OCI-LY3 (cell line): ENCODE results near the gene AGBL4.
"Not testable (repeated sequence)": the region's sequence is repeated elsewhere in the genome, so short reads cannot be mapped to it uniquely, and the experiment has no call there.

Experiments
- H2AFZ ChIP-seq: fragments of 200-600, 300-600 bp; shearing (Covaris generic); 2 replicates; pipeline ENCODE4 v1.6.0; 2014; ENCODE audit warnings: antibody characterized with exemption, low read depth, low read length
- H3K27ac ChIP-seq: fragments of 200-600, 300-600 bp; sonication (generic); 2 replicates; pipeline ENCODE4 v1.5.1; 2014; ENCODE audit warnings: mild to moderate bottlenecking, low read length, moderate library complexity, mixed read lengths
- H3K27me3 ChIP-seq: fragments of 200-600, 300-600 bp; sonication (generic); 2 replicates; pipeline ENCODE4 v1.6.1; 2014; ENCODE audit warnings: low read depth, low read length, mixed read lengths
- H3K36me3 ChIP-seq: fragments of 200-600, 300-600 bp; sonication (generic); replicated peaks from 2 replicates; pipeline ENCODE3; 2014; ENCODE audit warnings: low read depth, low read length, mixed read lengths
- H3K4me1 ChIP-seq: fragments of 300-600, 200-600 bp; sonication (generic); 2 replicates; pipeline ENCODE4 v1.6.1; 2014; ENCODE audit warnings: low read length, mixed read lengths
- H3K4me2 ChIP-seq: fragments of 200-600, 300-600 bp; sonication (generic); 2 replicates; pipeline ENCODE4 v1.6.1; 2014; ENCODE audit warnings: low read length, mixed read lengths
- H3K4me3 ChIP-seq: fragments of 300-600, 200-600 bp; sonication (generic); 2 replicates; pipeline ENCODE4 v1.5.1; 2014; ENCODE audit warnings: antibody characterized with exemption, mild to moderate bottlenecking, low read length, moderate library complexity
- H3K79me2 ChIP-seq: fragments of 300-600, 200-600 bp; shearing (Covaris generic); 2 replicates; pipeline ENCODE4 v1.6.1; 2014; ENCODE audit warnings: mild to moderate bottlenecking, low read length, mixed read lengths
- H3K9ac ChIP-seq: fragments of 300-600, 200-600 bp; shearing (Covaris generic); 2 replicates; pipeline ENCODE4 v1.6.0; 2014; ENCODE audit warnings: mild to moderate bottlenecking, low read length, moderate library complexity
- H3K9me3 ChIP-seq: fragments of 200-600, 300-600 bp; shearing (Covaris generic); 2 replicates; pipeline ENCODE4 v1.6.1; 2014; ENCODE audit warnings: low read length, mixed read lengths; ENCODE audit not compliant: insufficient read depth
- H4K20me1 ChIP-seq: fragments of 200-600, 300-600 bp; sonication (generic); 2 replicates; pipeline ENCODE4 v1.6.1; 2016; ENCODE audit warnings: low read length, mixed read lengths; ENCODE audit not compliant: insufficient read depth
- EZH2phosphoT487 ChIP-seq: fragments of 200-600 bp; shearing (Covaris generic); IDR thresholded peaks from 2 replicates; pipeline ENCODE4 v1.6.1; 2018; ENCODE audit warnings: antibody characterized with exemption, mixed run types, low read depth
- TF ChIP-seq, protein P1 (sequence below): fragments of 200-600, 300-600 bp; sonication (generic); IDR thresholded peaks from 2 replicates; pipeline ENCODE4 v1.5.1; 2014; ENCODE audit warnings: antibody characterized with exemption, low read length, low read depth

Gene AGBL4

DNA sequence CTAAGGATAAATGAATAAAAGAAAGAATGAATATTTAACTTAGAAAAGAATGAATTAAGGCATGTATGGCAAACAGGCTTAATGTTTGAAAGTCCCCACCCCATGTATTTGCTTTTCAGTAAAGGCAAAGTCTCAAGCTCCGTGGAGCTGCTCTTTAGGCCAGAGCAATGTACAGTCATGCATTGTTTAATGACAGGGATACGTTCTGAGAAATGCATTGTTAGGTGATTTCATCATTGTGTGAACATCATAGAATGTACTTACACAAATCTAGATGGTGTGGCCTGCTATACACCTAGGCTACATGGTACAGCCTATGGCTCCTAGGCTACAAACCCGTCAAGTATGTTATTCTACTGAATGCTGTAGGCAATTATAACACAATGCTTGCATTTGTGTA lies 1500.2 kb downstream of the AGBL4 start:
- H2AFZ ChIP-seq = no peak overlapping the region
- H3K79me2 ChIP-seq = no peaks in the 10 kb centered on the region
- no peaks in the 10 kb centered on the region for H3K36me3 ChIP-seq
- H3K4me3 ChIP-seq = no peak overlapping the region
- no peaks in the 10 kb centered on the region for H4K20me1 ChIP-seq
- H3K9me3 ChIP-seq = no peaks in the 10 kb centered on the region
- no peak overlapping the region for H3K9ac ChIP-seq
- peaks cover 4% of the 10 kb centered on the region; the same call in 1 of the 2 replicates for H3K27me3 ChIP-seq
- no peak overlapping the region for H3K27ac ChIP-seq
- H3K4me1 ChIP-seq = no peaks in the 10 kb centered on the region
- no peak for TF ChIP-seq EZH2phosphoT487
- TF ChIP-seq, protein P1, sequence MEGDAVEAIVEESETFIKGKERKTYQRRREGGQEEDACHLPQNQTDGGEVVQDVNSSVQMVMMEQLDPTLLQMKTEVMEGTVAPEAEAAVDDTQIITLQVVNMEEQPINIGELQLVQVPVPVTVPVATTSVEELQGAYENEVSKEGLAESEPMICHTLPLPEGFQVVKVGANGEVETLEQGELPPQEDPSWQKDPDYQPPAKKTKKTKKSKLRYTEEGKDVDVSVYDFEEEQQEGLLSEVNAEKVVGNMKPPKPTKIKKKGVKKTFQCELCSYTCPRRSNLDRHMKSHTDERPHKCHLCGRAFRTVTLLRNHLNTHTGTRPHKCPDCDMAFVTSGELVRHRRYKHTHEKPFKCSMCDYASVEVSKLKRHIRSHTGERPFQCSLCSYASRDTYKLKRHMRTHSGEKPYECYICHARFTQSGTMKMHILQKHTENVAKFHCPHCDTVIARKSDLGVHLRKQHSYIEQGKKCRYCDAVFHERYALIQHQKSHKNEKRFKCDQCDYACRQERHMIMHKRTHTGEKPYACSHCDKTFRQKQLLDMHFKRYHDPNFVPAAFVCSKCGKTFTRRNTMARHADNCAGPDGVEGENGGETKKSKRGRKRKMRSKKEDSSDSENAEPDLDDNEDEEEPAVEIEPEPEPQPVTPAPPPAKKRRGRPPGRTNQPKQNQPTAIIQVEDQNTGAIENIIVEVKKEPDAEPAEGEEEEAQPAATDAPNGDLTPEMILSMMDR = no peak
- H3K4me2 ChIP-seq = no peak overlapping the region

DNA sequence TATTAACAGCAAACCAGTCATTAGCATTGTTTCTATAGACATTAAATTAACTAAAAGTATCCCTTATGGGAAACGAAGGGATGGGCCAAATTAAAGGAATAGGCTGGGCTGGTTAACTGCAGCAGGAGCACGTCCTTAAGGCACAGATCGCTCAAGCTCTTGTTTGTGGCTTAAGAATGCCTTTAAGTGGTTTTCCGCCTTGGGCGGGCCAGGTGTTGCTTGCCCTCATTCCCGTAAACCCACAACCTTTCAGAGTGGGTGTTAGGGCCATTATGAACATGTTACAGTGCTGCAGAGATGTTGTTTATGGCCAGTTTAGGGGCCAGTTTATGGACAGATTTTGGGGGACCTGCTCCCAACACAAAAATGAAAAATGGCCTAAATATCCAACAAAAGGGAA lies 1503.9 kb downstream of the AGBL4 start:
- not testable (repeated sequence) for H3K27me3 ChIP-seq, H3K4me2 ChIP-seq, H3K9ac ChIP-seq, H3K27ac ChIP-seq, H3K79me2 ChIP-seq, H3K4me1 ChIP-seq, H4K20me1 ChIP-seq, H3K4me3 ChIP-seq, H3K9me3 ChIP-seq, H3K36me3 ChIP-seq, H2AFZ ChIP-seq

DNA sequence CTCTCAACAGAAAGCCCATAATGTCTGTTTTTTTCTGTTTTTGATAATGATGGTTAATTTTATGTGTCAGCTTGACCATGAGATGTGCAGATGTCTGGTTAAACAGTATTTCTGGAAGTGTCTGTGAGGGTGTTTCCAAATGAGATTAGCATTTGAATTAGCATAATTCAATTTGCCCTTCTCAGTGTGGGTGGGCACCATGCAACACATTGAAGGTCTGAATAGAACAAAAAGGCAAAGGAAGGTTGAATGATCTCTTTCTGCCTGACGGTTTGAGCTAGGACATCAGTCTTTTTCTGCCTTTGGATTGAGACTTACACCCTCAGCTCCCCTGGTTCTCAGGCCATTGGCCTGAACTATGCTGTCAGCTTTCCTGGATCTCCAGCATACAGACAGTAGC lies 1516.9 kb downstream of the AGBL4 start:
- Histone ChIP-seq H3K4me2 (no peak overlapping the region), H4K20me1 (no peaks in the 10 kb centered on the region), H3K4me3 (no peak overlapping the region), H3K4me1 (no peaks in the 10 kb centered on the region), H3K9ac (no peak overlapping the region), H3K27ac (no peak overlapping the region), H3K27me3 (no peaks in the 10 kb centered on the region; the same call in 1 of the 2 replicates), H2AFZ (no peak overlapping the region), H3K79me2 (no peaks in the 10 kb centered on the region), H3K9me3 (no peaks in the 10 kb centered on the region), H3K36me3 (no peaks in the 10 kb centered on the region)
- TF ChIP-seq, protein P1 = no peak
- no peak for TF ChIP-seq EZH2phosphoT487

DNA sequence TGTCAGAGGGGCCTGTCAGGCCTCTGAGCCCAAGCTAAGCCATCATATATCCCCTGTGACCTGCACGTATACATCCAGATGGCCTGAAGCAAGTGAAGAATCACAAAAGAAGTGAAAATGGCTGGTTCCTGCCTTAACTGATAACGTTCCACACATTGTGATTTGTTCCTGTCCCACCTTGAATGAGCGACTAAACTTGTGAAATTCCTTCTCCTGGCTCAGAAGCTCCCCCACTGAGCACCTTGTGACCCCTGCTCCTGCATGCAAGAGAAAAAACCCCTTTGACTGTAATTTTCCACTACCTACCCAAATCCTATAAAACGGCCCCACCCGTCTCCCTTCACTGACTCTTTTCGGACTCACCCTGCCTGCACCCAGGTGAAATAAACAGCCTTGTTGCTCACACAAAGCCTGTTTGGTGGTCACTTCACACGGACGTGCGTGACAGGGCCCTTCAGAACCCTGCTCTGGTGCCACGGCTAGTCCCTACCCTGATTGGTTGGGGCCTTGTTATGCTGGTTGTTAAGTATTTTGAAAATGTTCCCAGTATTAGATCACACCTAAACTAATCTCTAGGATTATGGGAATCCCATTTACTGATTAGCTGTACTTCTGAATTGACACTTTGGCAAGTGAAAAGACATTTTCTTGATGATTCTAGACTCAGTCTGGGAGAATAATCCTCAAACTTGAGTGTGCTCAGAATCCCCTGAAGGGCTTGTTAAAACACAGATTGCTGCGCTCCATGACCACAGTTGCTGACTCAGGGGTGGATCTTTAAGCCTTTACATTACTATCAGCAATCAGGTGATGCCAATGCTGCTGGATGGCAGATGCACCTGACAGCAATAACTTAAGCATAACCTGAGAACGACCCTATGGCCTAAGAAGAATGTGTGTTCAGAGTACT lies 1523.0 kb downstream of the AGBL4 start:
- no peaks in the 10 kb centered on the region for H4K20me1 ChIP-seq
- no peak for TF ChIP-seq EZH2phosphoT487
- TF ChIP-seq, protein P1 = no peak
- no peak overlapping the region for H3K27ac ChIP-seq
- H3K4me2 ChIP-seq = no peak overlapping the region
- H3K9ac ChIP-seq = no peak overlapping the region
- no peaks in the 10 kb centered on the region for H3K4me1 ChIP-seq
- H3K79me2 ChIP-seq = no peaks in the 10 kb centered on the region
- H2AFZ ChIP-seq = no peak overlapping the region
- H3K36me3 ChIP-seq = no peaks in the 10 kb centered on the region
- no peaks in the 10 kb centered on the region for H3K27me3 ChIP-seq
- H3K9me3 ChIP-seq = no peaks in the 10 kb centered on the region
- no peak overlapping the region for H3K4me3 ChIP-seq
